ENCODE measurements around the gene PCSK1.

GRCh38 chr5:96342581-96342980 lies 90.5 kb downstream of the PCSK1 start:
- TF ChIP-seq SIX5 (IDR thresholded peaks at IDR 0.05; ENCODE audit: low read depth, low read length) (no peak), MAX (IDR thresholded peaks at IDR 0.05) (no peak), CHD2 (IDR thresholded peaks at IDR 0.05; ENCODE audit: low read length) (no peak), POLR2A (IDR thresholded peaks at IDR 0.05; ENCODE audit: control extremely low read depth in 1 of 2, low read depth in 2 of 2, low read length in 2 of 2) (no peak), GABPA (IDR thresholded peaks at IDR 0.05; ENCODE audit: borderline replicate concordance, insufficient read depth, low read length) (no peak), TAF1 (IDR thresholded peaks at IDR 0.05; ENCODE audit: low read depth, low read length) (no peak), CTCF (IDR thresholded peaks at IDR 0.05; ENCODE audit: control extremely low read depth in 1 of 3, insufficient read depth in 1 of 3, low read depth in 1 of 3, low read length in 3 of 3) (no peak), TCF12 (IDR thresholded peaks at IDR 0.05; ENCODE audit: low read depth, low read length) (no peak), EP300 (IDR thresholded peaks at IDR 0.05; ENCODE audit: borderline replicate concordance in 1 of 2, low read depth in 2 of 2, low read length in 2 of 2) (no peak), POLR2AphosphoS5 (IDR thresholded peaks at IDR 0.05; ENCODE audit: low read depth, low read length) (no peak), GTF2F1 (IDR thresholded peaks at IDR 0.05; ENCODE audit: borderline replicate concordance, low read depth, low read length) (no peak), RFX5 (IDR thresholded peaks at IDR 0.05; ENCODE audit: borderline replicate concordance, low read depth, low read length) (no peak), JUND (IDR thresholded peaks at IDR 0.05; ENCODE audit: low read length) (no peak)

Measured in H1 (cell line).